Neural cell (in vitro differentiated cells): ENCODE measurements around the gene ADAT3.
"Not testable (repeated sequence)": the region's sequence is repeated elsewhere in the genome, so short reads cannot be mapped to it uniquely, and the experiment has no call there.

ENCODE experiments used
- CTCF ChIP-seq: fragments of 450-650 bp; IDR thresholded peaks from 2 replicates; pipeline ENCODE4 v1.5.1; 2014; ENCODE audit warnings: antibody characterized with exemption, mild to moderate bottlenecking, moderate library complexity; ENCODE audit not compliant: poor library complexity, severe bottlenecking
- EZH2 ChIP-seq: fragments of 200-600, 300-800 bp; shearing (Covaris generic), sonication (generic); IDR thresholded peaks from 2 replicates; pipeline ENCODE4 v1.6.1; 2014; ENCODE audit warnings: antibody characterized with exemption, low read length, borderline replicate concordance, mild to moderate bottlenecking; ENCODE audit not compliant: insufficient read depth, poor library complexity, severe bottlenecking
- POLR2AphosphoS5 ChIP-seq: IDR thresholded peaks from 2 replicates; pipeline ENCODE4 v1.6.1; 2012
- RAD21 ChIP-seq: fragments of 450-650 bp; conservative IDR thresholded peaks from 2 replicates; pipeline ENCODE4 v1.6.1; 2014; ENCODE audit warnings: antibody characterized with exemption, mild to moderate bottlenecking, moderate library complexity
- TAF1 ChIP-seq: IDR thresholded peaks from 2 replicates; pipeline ENCODE4 v1.6.1; 2012; ENCODE audit warnings: low read depth

- TF ChIP-seq POLR2AphosphoS5, CTCF, TAF1, RAD21, EZH2: not testable (repeated sequence)
Measured at GRCh38 chr19:1886360-1886759, 18.8 kb upstream of the ADAT3 start.
